NCI-H69 (cell line): ENCODE data around the gene STAG1.
A peak's percentile ranks its signal among the peaks of the same experiment; 100 is the strongest.
"Not testable (repeated sequence)": the region's sequence is repeated elsewhere in the genome, so short reads cannot be mapped to it uniquely, and the experiment has no call there.

Experiments
- DNase-seq: peaks from one replicate; lab custom pipeline; 2025; lab: John Stamatoyannopoulos, UW

The STAG1 gene

DNA sequence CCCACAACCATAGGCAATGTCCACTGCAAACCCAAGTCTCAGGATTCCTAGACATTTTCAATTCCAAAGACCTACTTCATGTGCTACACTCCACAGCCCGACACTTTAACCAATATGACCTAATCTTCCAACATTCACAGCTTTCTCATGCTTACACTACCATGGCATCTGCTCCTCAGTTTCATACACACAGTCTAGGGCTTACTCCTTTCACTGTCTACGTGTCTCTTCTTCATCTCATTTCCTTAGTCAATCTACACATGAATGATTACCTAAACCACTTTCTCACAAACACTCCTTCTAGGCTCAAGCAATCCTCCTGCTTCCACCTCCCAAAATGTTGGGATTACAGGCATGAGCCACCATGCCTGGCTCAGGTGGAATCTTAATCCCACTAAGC lies 106.3 kb downstream of the STAG1 start:
- DNase-seq: no peak

DNA sequence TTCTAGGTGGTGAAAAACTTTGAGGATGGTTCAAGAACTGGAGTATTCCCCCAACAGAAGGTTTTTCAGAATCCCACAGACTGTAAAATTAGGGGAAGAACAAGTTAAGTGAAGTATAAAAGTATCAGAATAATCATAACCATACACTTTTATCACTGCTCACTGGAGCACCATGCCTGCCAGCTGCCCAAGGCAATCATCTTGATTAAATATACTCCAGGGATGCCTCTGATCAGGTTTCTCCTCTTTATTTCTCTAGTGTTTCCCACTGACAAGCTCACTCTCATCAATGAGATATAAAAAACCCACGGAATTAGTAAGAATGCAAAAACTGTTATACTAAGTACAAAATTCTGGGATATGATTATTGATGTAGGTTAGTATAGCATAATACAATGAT lies 108.0 kb downstream of the STAG1 start:
- no peak for DNase-seq

DNA sequence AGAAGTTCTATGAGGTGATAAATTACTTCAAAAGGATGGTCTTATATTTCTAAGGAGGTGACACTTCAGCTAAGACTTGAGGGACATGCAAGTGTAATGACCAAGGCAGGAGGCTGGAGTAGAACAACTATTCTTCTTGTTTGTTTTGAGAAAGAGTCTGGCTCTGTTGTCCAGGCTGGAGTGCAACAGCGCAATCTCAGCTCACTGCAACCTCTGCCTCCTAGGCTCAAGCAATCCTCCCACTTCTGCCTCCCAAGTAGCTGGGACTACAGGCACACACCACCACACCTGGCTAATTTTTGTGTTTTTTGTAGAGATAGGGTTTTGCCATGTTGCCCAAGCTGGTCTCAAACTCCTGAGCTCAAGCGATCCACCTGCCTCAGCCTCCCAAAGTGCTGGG lies 108.8 kb downstream of the STAG1 start:
- DNase-seq: not testable (repeated sequence)

DNA sequence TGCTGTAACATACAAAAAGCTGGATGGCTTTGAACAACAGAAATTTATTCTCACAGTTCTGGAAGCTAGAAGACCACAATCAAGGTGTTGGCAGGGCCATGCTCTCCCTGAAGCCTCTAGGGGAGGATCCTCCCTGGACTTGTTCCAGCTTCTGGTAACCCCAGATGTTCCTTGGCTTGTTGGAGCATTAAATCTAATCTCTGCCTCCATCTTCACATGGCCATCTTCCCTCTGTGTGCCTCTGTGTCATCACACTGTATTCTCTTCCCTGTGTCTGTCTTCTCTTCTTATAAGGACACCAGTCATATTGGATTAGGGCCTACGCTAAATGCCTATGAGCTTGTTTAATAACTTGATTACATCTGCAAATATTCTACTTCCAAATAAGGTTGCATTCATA lies 109.5 kb downstream of the STAG1 start:
- peak; percentile 1 for DNase-seq

DNA sequence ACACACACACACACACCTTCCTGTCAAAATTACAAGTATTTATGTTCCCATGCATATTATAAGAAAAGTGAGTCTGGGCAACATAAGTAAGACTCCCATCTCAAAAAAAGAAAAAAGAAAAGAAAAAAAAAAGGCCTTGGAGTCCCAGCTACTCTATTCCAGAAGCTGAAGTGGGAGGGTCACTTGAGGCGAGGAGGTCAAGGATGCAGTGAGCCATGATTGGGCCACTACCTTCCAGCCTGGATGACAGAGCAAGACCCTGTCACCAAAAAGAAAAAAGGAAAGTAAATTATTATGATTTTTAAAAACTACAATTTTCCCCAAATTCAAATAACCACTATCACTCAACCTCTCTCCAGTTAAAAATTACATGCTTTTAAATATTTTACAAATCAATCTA lies 113.1 kb downstream of the STAG1 start:
- no peak for DNase-seq

DNA sequence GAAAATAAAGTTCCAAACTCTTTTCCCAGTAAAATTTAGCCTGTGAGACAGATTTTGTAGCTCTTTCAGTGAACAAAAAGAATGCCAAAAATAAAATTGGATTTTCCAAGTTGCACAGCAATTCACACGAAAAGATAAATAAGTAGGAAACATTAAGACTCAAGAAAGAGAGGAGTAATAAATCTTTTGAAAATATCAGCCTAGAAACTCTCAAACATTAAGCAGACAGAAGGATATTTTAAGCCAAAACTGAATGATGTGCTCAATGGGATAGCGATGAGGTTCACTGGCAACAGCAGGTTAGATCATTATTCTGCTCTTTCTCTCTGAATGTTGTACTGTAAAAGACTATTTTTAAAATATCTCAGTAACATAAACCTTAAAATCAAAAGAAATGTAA lies 115.0 kb downstream of the STAG1 start:
- no peak for DNase-seq

DNA sequence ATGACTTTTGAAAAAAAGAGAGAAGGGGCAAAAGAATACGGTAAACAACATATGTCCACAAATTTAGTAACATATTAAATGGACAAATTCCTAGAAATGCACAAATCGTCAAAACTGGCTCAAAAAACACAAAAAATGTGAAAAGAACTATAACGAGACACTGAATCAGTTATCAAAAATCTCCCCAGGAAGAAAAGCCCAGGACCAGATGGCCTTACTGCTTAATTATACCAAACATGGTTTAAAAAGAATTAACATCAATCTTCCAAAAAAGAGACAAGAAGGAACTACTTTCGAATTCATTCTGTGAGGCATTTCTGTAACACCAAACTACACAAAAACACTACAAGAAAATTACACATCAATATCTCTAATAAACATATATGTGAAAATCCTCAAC lies 117.4 kb downstream of the STAG1 start:
- DNase-seq: no peak

DNA sequence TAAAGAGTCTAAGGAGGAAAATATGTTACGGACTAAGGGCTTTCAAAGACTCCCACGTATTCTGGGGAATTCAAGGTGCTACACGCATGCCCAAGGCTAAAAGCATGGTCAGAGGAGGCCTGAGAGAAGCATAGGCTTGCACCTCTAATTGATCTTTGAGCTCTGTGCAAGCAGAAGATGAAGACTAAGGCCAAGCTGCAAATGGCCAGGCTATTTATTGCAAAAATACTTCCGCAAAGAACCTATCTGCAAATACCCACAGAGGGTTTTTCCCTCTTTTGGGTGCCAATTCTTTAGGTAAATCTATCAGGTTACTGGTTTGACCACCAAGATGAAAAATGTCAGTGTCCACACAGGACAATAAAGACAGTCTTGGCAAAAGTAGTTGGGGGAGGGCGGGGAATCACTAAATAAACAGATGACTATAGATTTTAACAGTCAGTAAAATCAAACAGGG lies 119.5 kb downstream of the STAG1 start:
- peak; percentile 22 for DNase-seq

DNA sequence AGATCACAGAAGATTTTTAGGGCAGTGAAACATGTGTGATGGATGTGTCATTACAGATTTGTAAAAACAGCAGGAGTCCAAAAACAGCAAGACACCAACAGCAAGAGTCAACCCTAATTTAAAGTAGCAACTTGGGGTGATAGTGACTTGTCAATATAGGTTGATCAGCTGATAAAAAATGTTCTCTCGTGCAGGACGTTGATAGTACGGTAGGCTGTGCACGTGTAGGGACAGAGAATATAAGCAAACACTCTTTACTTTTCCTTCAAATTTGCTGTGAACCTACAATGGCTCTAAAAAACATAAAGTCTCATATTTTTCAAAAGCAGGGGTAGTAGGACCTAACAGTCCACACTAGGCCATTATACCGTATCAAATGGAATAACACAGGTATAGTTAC lies 120.8 kb downstream of the STAG1 start:
- no peak for DNase-seq

DNA sequence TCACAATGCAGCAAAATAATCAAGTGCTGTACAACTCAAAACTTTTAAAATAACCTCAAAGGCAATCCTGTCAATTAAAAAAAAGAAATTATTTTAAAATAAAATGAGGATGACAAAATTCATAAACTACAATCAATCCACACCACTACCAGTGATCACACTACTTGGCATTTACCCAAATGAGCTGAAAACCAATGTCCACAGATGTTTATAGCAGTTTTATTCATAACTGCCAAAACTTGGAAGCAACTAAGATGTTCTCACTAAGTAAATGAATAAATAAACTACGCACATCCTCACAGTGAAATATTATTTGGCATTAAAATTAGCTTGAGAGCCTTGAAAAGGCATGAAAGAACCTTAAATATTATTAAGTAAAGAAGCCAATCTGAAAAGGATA lies 121.3 kb downstream of the STAG1 start:
- no peak for DNase-seq

DNA sequence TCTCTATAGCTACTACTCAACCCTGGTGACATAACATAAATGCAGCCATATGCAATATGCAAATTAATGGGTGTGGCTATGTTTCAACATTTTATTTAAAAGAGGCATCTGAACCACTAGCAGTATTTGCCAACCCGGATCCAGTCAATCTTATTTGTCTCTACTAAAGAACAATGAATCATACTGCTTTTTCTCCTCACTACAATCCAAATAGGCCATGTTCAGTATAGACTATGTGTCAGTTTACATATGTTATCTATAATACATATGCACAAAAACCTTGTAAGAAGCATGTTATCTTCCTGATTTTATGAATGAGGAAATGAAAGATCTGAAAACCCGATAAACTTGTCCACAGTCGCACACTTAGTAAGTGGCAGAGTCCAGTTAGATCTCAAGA lies 125.7 kb downstream of the STAG1 start:
- DNase-seq: no peak

DNA sequence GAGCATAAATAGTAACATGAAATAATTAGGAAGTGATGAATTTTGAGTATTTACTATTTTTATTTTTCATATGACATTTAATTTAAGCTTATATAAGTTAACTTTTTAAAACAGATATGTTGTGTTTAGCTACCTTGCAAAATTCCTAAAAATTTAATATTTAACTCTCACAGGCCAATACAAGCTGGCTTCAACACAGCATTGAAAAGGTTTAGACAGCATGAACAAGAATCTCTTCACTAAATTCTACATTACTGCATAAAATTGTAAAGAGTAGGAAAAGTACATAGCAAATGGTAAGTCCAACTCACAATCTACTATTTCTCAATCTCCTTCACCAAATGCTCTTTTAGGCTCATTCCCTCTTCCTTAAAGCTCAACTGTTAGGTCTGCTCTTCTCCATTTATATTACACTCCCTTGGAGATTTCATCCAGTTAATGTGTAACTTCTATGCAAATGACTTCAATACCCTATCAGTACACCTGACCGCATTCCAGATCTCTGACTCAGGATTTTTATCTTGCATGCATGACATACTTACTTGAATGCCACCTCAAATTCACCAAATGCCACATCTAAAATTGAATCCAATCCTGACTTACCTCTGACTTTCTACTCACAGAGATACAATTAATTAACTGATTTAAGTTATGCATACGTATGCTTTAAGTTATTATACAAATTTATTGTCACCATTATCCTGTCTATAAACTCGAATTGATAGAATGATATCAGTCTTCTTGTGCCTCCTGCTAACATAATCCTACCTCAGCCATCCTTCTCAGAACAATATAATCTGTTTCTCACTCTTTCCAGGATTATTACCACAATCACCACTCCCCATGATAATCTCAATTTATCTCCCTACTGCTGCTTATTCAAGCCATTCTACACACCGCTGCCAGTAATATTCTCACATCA lies 127.0 kb downstream of the STAG1 start:
- DNase-seq: no peak

DNA sequence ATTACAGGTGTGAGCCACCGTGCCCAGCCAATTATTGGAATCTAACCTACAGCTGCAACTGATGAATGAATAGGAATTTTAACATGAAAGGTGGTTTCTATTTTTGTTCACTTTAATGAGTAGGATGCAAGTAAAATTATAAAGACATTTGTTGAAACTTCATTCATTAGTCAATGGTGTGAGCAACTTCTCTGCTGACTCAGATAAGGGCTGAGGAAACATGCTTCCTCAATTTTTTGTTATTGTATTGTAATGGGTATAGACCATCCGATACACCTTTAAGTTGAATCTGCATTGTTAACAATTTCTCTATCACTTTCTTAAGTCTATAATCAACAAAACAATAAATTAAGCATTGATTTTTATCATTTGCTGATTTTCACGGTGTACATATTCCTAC lies 127.8 kb downstream of the STAG1 start:
- no peak for DNase-seq

DNA sequence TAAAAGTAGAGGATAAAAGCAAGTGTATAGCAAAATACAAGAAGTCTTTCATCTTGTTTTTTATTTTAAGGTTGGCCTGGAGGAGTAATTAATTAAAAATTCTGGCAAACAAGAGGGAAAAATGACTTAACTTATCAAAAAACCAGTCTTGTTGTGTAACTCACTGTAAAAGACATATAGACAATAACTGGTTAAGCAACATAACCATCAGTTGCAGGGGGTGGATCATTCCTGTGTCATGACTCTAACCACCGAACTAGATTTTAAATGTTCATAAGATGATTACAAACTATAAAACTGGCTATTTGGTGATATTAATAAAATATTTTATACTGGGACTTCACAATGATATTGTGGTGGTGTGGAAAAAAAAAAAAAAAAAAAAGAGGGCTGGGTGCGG lies 130.6 kb downstream of the STAG1 start:
- no peak for DNase-seq

DNA sequence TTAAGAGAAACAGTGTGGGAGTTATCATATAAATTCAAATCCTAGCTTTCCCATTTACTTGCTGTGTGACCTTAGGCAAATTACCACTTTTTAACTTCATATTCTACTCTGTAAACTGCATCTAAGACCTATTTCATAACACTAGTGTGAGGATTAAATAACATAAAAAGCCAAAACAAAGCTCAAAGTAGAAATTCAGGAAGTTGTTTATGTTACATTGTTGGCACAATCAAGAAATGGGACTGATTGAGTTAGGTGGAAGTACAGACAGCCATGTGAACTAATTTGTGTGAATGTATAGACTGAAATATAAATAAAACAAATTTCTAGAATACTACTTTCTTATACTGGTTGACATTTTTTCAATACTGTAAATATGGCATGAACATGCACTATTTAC lies 131.7 kb downstream of the STAG1 start:
- DNase-seq: no peak

DNA sequence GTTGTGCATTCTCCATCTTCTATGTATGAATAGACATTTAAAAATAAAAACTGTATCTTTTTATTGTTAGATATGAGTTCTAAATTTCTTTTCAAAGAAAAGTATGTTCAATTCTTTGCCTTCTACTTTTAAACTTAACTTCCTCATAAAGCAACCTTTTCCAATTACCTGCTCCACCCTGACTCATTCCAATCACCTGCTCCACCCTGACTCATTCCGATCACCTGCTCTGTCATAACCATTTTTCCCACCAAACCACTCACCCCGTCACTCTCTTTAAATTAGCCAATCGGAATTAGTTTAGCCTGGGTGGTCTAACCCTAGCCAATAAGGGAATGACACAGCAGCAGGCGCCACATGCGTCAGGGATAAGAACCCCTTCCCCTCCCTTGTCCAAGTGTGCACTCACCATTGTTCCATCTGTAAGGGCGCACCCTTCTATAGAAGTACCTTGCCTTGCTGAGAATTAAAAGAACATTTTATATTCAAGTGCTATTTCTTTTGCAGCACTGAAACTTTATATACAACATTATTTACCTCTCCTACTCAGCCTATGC lies 134.1 kb downstream of the STAG1 start:
- not testable (repeated sequence) for DNase-seq

DNA sequence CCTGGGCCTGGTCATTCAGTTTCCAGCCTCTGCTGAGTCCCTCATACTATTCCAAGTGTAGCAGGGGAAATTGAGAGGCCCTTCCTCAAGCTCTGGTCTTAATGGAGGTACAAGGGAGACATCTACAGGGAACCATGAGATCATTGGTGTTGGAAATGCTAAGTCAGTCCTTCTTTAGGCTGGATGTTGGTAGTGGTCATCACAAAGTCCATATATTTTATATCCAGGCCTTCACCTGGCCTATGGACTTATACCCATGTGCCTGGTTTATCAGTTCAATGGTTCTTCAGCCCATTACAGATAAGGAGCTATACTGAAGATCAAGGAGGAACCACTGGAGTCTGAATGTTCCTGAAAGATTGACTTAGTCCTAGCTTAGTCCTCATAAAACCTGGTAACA lies 135.0 kb downstream of the STAG1 start:
- no peak for DNase-seq

DNA sequence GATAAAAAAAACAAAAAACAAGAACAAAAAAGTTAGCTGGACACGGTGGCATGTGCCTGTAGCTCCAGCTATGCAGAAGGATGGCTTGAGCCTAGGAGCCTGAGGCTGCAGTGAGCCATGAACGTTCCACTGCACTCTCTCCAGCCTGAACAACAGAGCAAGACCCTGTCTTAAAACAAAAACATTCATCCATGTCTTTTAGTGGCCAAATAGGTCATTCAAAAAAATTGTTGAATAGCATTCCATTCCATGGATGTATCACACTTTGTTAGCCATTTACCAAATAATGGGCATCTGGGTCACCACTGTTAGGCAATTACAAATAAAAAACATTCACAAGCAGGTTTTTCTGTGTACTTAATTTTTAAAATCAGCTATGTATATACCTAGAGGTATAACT lies 139.7 kb downstream of the STAG1 start:
- no peak for DNase-seq

DNA sequence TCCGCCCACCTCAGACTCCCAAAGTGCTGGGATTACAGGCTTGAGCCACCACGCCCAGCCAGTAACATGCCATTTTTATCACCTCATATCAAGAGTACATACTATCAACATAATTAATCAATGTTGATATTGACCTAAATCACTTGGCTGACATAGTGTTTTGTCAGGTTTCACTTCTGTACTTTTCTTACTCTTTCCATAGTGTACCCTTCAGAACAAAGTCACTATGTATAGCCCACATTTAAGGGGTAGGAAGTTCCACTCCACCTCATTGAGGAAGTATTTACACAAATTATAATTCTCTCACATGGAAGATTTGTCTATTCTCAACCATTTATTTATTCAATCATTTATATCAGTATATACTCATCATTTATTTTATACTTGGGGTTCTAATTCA lies 145.2 kb downstream of the STAG1 start:
- DNase-seq: no peak

DNA sequence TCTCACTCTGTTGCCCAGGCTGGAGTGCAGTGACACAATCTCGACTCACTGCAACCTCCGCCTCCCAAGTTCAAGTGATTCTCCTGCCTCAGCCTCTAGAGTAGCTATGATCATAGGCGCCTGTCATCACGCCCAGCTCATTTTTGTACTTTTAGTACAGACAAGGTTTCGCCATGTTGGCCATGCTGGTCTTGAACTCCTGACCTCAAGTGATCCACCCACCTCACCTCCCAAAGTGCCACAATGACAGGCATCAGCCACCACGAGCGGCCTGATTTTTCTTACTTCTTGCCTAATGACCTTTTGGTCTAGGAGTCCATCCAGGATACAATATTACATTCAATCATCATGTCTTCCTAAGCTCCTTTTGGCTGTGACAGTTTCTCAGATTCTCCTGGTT lies 146.0 kb downstream of the STAG1 start:
- DNase-seq: not testable (repeated sequence)

DNA sequence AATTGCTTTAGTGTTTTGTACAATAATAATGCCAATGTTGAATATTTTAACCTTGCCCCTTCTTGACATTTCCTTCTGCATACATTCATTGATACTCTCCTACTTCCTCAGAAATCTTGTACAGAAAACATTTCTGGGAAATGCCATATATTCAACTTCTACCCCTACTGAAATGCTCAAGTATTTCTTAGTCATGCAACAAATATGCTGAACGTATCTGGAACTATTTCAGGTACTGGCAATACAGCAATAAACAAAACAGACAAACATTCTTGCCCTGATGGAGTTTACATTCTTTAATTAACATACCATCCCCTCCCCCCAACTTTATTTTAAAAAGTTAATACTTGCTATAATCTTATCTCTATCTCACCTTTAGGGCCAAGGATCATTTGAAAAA lies 147.2 kb downstream of the STAG1 start:
- DNase-seq: no peak

DNA sequence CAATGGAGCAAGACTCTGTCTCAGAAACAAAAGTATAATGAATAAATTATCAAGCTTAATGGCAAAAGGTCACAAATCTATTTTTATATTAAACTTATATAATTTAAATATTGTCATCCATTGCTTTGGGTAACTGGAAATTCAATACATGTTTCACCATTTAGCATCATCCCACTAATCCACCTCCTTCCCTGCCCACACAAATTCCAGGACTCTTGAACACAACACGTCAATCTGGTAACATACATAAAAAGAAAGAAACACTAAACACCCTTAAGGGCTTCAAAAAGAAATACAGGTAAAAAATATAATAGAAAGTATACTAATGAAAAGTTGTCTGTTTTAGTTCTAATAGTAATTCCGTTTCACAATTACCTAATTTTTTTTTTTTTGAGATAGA lies 149.4 kb downstream of the STAG1 start:
- no peak for DNase-seq

DNA sequence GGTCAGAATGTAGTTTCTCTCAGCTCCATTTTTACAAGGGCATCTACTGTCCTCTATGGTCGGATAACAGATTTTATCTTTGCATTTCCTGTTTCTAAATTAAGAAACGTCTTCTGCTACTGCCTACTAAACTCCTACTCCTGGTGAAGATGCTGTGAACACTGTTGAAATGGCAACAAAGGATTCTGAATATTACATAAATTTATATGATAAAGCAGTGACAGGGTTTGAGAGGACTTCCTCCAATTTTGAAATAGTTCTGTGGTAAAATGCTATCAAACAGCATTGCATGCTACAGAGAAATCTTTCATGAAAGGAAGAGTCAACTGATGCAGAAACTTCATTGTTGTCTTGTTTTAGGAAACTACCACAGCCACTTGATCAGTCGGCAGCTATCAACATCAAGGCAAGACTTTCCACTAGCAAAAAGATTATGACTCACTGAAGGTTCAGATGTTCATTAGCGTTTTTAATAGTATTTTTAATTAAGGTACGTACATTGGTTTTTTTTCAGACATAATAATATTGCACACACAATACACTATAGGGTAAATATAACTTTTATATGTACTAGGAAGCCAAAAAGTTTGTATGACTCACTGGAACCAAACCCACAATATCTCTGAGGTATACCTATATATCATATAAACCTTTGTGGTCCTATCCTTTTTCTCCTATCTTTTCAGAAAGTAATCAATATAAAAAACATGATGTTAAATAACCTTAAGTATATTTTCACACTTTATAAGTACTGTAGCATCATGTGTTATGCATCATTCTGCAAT lies 156.1 kb downstream of the STAG1 start:
- DNase-seq: no peak
